HepG2 (cell line): ENCODE data around the gene MAN1A1.

Experiments used
- CREB1 ChIP-seq, 2 experiments: fragments of 450-650 bp in 1 of 2; IDR thresholded peaks; 2 replicates each; pipeline ENCODE4 v1.6.1; 2016 to 2017; ENCODE audit warnings: control low read depth in 1 of 2, mild to moderate bottlenecking in 1 of 2, missing compliant biosample characterization in 1 of 2, missing genetic modification characterization in 1 of 2
- PBX3 ChIP-seq: sonication (generic); formaldehyde crosslinking; IDR thresholded peaks from 2 replicates; pipeline ENCODE4 v1.8.1; 2023; ENCODE audit warnings: missing genetic modification reagents, inconsistent platforms, borderline replicate concordance
- RFX1 ChIP-seq: fragments of 450-650 bp; IDR thresholded peaks from 2 replicates; pipeline ENCODE4 v1.6.1; 2017
- RNF2 ChIP-seq: fragments of 450-650 bp; conservative IDR thresholded peaks from 2 replicates; pipeline ENCODE4 v1.6.1; 2016; ENCODE audit warnings: low read depth
- SALL2 ChIP-seq: sonication (generic); formaldehyde crosslinking; IDR thresholded peaks from 2 replicates; pipeline ENCODE4 v1.8.1; 2023; ENCODE audit warnings: mild to moderate bottlenecking, missing genetic modification reagents, inconsistent platforms
- TF ChIP-seq, protein P1 (sequence below): IDR thresholded peaks from 2 replicates; pipeline ENCODE4 v1.6.1; 2016; ENCODE audit warnings: control low read depth

GRCh38 chr6:119152187-119152586 is 197.4 kb downstream of the MAN1A1 start:
- TF ChIP-seq SALL2 (CRISPR knock-in tag) (no peak), RFX1 (no peak), CREB1 (IDR thresholded peaks at IDR 0.05) (no peak), CREB1 (CRISPR knock-in tag; IDR thresholded peaks at IDR 0.05) (no peak), PBX3 (CRISPR knock-in tag) (no peak), RNF2 (no peak)
- TF ChIP-seq, protein P1, sequence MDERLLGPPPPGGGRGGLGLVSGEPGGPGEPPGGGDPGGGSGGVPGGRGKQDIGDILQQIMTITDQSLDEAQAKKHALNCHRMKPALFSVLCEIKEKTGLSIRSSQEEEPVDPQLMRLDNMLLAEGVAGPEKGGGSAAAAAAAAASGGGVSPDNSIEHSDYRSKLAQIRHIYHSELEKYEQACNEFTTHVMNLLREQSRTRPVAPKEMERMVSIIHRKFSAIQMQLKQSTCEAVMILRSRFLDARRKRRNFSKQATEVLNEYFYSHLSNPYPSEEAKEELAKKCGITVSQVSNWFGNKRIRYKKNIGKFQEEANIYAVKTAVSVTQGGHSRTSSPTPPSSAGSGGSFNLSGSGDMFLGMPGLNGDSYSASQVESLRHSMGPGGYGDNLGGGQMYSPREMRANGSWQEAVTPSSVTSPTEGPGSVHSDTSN (CRISPR knock-in tag): no peak
